Panc1 (cell line): Measurements from ENCODE around the gene PFN3. TPM values are rescaled to one million over a fixed set of nuclear protein-coding genes. Genes with fewer than 3 reads are reported as not detected.

Experiments
- ATAC-seq: fragments of 200-7000 bp; cut with Tn5 transposase; 2 replicates; pipeline ENCODE4 v1.9.1; 2020; ENCODE audit warnings: mild to moderate bottlenecking, moderate library complexity
- BruUV-seq: library from RNA; stranded (reverse); fragments of 400-500 nt; replicated peaks from 2 replicates; lab custom pipeline; 2021; lab: Mats Ljungman, UMichigan
- CTCF ChIA-PET: fragments of 300-600 bp; sonication (Branson Sonifier 250); formaldehyde crosslinking; loops from one replicate; lab custom pipeline; 2022; ENCODE audit warnings: antibody characterized with exemption; lab: Charles Lee
- POLR2A ChIA-PET: fragments of 300-600 bp; sonication (Branson Sonifier 250); formaldehyde crosslinking; loops from one replicate; lab custom pipeline; 2022; ENCODE audit warnings: antibody characterized with exemption; lab: Charles Lee
- DNase-seq: peaks from one replicate; pipeline ENCODE4 v3.0.0-alpha.2; 2010; ENCODE audit warnings: low read depth, low spot score
- H3K27ac ChIP-seq: 2 replicates; pipeline ENCODE4 v1.5.1; 2011; ENCODE audit warnings: mild to moderate bottlenecking, low read length, inconsistent platforms
- H3K27me3 ChIP-seq: fragments of 200-500 bp; sonication (Bioruptor generic); 2 replicates; pipeline ENCODE4 v1.6.0; 2014; ENCODE audit warnings: low read length, inconsistent platforms; ENCODE audit not compliant: control insufficient read depth, insufficient read depth
- H3K36me3 ChIP-seq: fragments of 200-500 bp; sonication (Bioruptor generic); 2 replicates; pipeline ENCODE4 v1.5.1; 2014; ENCODE audit warnings: inconsistent platforms, mild to moderate bottlenecking, low read length, moderate library complexity; ENCODE audit not compliant: control insufficient read depth, insufficient read depth
- H3K4me1 ChIP-seq: 2 replicates; pipeline ENCODE4 v1.5.1; 2011; ENCODE audit warnings: inconsistent platforms, mild to moderate bottlenecking, low read length, moderate library complexity; ENCODE audit not compliant: control insufficient read depth, insufficient read depth
- H3K4me3 ChIP-seq, 2 experiments: 2 replicates each; pipeline ENCODE4 v1.5.1; 2011 to 2012; ENCODE audit warnings: low read depth in 2 of 2, low read length in 2 of 2, mild to moderate bottlenecking in 2 of 2, inconsistent platforms in 1 of 2, moderate library complexity in 1 of 2
- H3K9me3 ChIP-seq: fragments of 200-500 bp; sonication (Bioruptor generic); 2 replicates; pipeline ENCODE4 v1.5.1; 2014; ENCODE audit warnings: low read depth, mild to moderate bottlenecking, inconsistent platforms, low read length, moderate library complexity; ENCODE audit not compliant: control insufficient read depth, insufficient read depth
- CTCF ChIP-seq: fragments of 450-650 bp; IDR thresholded peaks from 2 replicates; pipeline ENCODE4 v1.5.1; 2017; ENCODE audit warnings: mild to moderate bottlenecking
- POLR2AphosphoS5 ChIP-seq: IDR thresholded peaks from 2 replicates; pipeline ENCODE4 v1.6.1; 2012; ENCODE audit warnings: mild to moderate bottlenecking, low read depth, low read length, moderate library complexity
- REST ChIP-seq, 2 experiments: IDR thresholded peaks; 2 replicates each; pipeline ENCODE4 v1.6.1; 2011 to 2012; ENCODE audit warnings: low read depth in 2 of 2, control low read depth in 1 of 2, low read length in 1 of 2, mild to moderate bottlenecking in 1 of 2, moderate library complexity in 1 of 2; ENCODE audit not compliant: insufficient read depth in 1 of 2
- SIN3A ChIP-seq: IDR thresholded peaks from 2 replicates; pipeline ENCODE4 v1.6.1; 2012; ENCODE audit warnings: low read depth, mild to moderate bottlenecking, low read length, moderate library complexity, borderline replicate concordance; ENCODE audit not compliant: insufficient read depth
- TCF7L2 ChIP-seq: IDR thresholded peaks from 2 replicates; pipeline ENCODE4 v1.6.1; 2011; ENCODE audit warnings: mild to moderate bottlenecking, low read depth, low read length, inconsistent platforms
- in situ Hi-C: cut with HindIII; loops from 2 replicates; pipeline ENCODE4 v1.10.0; 2016; ENCODE audit warnings: low sequenced_read_pairs, low pct_unique_long_range_greater_than_20kb
- intact Hi-C: fragments of 100-400 bp; cut with micrococcal nuclease; formaldehyde crosslinking; loops from one replicate; pipeline ENCODE4 v1.10.0; 2022; ENCODE audit not compliant: unreplicated experiment
- total RNA-seq: library from RNA; stranded (reverse); gene quantifications from one replicate; pipeline ENCODE4 v1.2.1, GENCODE V29; 2021; ENCODE audit not compliant: unreplicated experiment

Gene PFN3
- total RNA-seq, 1 experiment from 2014 or later, result not detected

GRCh38 chr5:177434437-177434836, 34.0 kb upstream of the PFN3 start:
- TF ChIP-seq REST (IDR thresholded peaks at IDR 0.05; ENCODE audit: insufficient read depth in 1 of 2, low read depth in 2 of 2, low read length in 1 of 2) (no peak), CTCF (no peak), TCF7L2 (no peak), SIN3A (no peak), POLR2AphosphoS5 (no peak)
- intact Hi-C loops, result no loop called here
- Histone ChIP-seq H3K27me3 (no peaks in the 10 kb centered on the region), H3K36me3 (no peaks in the 10 kb centered on the region; the same call in 1 of the 2 replicates), H3K27ac (no peak overlapping the region), H3K9me3 (no peaks in the 10 kb centered on the region), H3K4me3 (no peak overlapping the region), H3K4me1 (no peaks in the 10 kb centered on the region)
- ATAC-seq, result 0 out of 2 replicates have a peak, but pooled peaks have one; percentile 19
- in situ Hi-C loops, result no loop called here
- no TSS peak for BruUV-seq
- DNase-seq, result no peak
- CTCF ChIA-PET, result no interaction called here
- POLR2A ChIA-PET, result no interaction called here

GRCh38 chr5:177433658-177434217, 33.3 kb upstream of the PFN3 start:
- Histone ChIP-seq H3K27ac (no peak overlapping the region), H3K4me1 (no peaks in the 10 kb centered on the region), H3K4me3 (no peak overlapping the region), H3K27me3 (no peaks in the 10 kb centered on the region), H3K36me3 (no peaks in the 10 kb centered on the region; the same call in 1 of the 2 replicates), H3K9me3 (no peaks in the 10 kb centered on the region)
- no peak for TF ChIP-seq CTCF
- no peak for TF ChIP-seq SIN3A
- no peak for TF ChIP-seq REST (IDR thresholded peaks at IDR 0.05; ENCODE audit: insufficient read depth in 1 of 2, low read depth in 2 of 2, low read length in 1 of 2)
- intact Hi-C loops, result no loop called here
- in situ Hi-C loops, result no loop called here
- no peak for DNase-seq
- POLR2A ChIA-PET, result no interaction called here
- no peak for ATAC-seq
- no TSS peak for BruUV-seq
- CTCF ChIA-PET, result no interaction called here
